Omental fat pad (tissue), 4 donors: ENCODE measurements around the gene UNC80. TPM values are rescaled to one million over a fixed set of nuclear protein-coding genes. Genes with fewer than 3 reads are reported as not detected.

Source experiments
- ATAC-seq: fragments of 150-250 bp; one replicate; pipeline ENCODE4 v1.9.1; 2016; ENCODE audit warnings: mild to moderate bottlenecking, moderate library complexity; ENCODE audit not compliant: low FRiP score
- DNase-seq: peaks from one replicate; pipeline ENCODE4 v3.0.0-alpha.2; 2019; ENCODE audit warnings: low spot score
- total RNA-seq, 4 donors: library from RNA; depleted of rRNA; stranded (reverse); fragments of >200 nt; gene quantifications; one replicate each; pipeline ENCODE4 v1.1.0, GENCODE V29; 2016
- TF ChIP-seq, protein P1 (sequence below), 3 donors: fragments of 450-650 bp; IDR thresholded peaks; one replicate each; pipeline ENCODE4 v1.5.1; 2016 to 2017; ENCODE audit warnings: antibody characterized with exemption in 3 of 3, mild to moderate bottlenecking in 3 of 3, moderate library complexity in 2 of 3

Gene UNC80
- total RNA-seq, 4 donors from 2014 or later, result not detected

DNA sequence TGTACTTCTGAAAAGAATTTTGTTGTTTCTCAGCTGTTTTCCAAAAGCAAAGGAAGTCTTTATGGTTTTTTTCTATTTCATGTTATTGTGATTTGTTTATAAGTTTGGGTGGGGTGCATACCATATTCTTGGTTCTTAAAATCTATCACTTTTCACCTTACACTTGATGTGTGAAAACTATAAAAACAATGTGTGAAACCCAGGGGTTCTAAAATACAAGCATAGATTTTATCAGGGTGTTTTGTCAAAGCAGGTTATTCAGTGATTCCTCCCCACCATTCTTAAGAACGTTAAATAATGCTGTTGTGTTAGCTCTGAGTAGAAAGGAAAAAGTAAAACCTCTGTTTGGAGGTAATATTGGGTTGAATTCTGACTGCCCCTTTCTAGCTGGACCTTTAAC lies 248.5 kb downstream of the UNC80 start:
- no peak for DNase-seq
- ATAC-seq, result no peak
- TF ChIP-seq, protein P1, sequence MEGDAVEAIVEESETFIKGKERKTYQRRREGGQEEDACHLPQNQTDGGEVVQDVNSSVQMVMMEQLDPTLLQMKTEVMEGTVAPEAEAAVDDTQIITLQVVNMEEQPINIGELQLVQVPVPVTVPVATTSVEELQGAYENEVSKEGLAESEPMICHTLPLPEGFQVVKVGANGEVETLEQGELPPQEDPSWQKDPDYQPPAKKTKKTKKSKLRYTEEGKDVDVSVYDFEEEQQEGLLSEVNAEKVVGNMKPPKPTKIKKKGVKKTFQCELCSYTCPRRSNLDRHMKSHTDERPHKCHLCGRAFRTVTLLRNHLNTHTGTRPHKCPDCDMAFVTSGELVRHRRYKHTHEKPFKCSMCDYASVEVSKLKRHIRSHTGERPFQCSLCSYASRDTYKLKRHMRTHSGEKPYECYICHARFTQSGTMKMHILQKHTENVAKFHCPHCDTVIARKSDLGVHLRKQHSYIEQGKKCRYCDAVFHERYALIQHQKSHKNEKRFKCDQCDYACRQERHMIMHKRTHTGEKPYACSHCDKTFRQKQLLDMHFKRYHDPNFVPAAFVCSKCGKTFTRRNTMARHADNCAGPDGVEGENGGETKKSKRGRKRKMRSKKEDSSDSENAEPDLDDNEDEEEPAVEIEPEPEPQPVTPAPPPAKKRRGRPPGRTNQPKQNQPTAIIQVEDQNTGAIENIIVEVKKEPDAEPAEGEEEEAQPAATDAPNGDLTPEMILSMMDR (IDR thresholded peaks at IDR 0.05), result no peak

DNA sequence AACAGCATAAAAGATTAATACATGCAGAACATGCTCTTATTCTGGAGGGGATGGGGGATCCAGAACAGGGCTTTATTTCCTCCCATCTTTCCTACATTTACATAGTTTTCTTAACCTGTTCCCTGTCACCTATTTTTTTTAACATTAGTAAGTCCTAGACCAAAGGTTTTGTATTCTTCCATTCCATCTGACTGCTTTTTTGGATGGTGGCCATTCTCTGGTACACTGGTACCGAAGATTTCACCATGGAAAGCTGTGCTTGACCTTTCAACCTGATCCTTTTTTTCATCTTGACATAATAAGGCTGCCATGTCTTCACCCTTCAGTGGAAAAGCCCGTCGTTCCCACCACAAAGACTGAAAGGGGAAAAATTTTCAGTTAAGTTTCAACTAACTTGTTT lies 251.2 kb downstream of the UNC80 start:
- DNase-seq (no peak), ATAC-seq (no peak)
- TF ChIP-seq, protein P1 (IDR thresholded peaks at IDR 0.05), result no peak

DNA sequence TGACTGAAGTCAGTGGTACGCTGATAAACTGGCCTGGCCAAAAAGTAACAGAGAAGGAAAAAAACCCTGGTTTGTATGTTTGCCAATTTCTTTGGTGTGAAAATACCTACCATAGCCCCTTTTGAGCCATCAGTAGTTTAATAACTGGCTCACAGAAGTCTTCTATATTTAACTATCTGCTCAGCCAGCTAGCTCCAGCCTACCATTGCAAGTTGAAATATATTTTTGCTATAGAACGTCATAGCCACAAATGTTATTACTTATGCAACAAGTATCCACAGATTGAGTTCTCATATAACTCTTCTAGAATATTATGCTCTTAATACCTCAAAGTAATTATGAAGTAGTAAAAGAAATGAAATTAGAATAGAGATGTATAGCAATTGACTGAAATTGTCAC lies 256.0 kb downstream of the UNC80 start:
- ATAC-seq, result no peak

DNA sequence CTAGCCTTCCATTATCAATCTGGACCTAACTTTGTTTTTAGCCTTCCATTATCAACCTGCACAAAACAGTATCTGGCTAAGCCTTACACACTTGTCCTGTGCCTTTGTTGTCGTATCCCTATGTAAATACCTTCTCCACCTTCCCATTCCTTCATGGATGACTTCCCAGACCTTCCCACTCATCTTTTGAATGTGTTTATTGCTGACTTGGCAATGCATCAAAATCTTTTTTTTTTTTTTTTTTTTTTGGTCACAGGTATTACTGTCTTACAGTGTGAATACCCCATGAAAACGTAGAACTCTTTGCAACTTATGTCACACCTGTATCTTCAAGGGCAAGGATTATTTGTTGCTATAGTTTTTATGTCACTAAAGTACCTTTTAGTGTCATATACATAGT lies 256.5 kb downstream of the UNC80 start:
- TF ChIP-seq, protein P1 (IDR thresholded peaks at IDR 0.05), result no peak
- ATAC-seq (no peak), DNase-seq (no peak)

More for the DNA sequence above, 256.0 kb downstream of the UNC80 start:
- TF ChIP-seq, protein P1 (IDR thresholded peaks at IDR 0.05), result no peak
- no peak for DNase-seq

DNA sequence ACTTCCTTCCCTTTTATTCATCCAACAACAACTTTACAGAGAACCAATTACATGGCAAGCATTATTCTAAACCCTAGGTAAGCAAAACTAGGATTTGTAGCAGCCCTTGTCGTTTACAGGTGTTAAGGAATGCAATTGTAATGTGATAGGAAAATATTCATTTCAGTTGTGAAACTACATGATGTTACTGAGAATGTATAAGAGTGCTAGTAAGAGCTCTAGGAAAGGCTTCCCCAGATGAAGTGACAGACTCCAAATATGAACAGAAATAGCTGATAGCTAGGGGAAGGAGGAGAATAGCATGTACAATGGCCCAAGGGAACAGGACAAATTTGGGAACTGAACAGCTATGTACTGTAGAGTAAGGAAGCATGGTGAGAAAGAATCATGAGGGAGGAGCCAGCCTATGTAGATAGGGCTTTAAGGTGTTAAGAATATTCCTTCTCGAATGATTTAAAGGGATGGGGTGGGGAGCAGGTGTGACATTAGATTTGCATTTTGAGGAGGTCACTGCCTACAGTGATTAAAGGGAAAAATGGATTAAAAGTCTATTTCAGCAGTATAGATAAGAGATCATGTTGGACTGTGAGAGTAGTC lies 262.6 kb downstream of the UNC80 start:
- ATAC-seq (no peak), DNase-seq (no peak)
- TF ChIP-seq, protein P1 (IDR thresholded peaks at IDR 0.05), result no peak

DNA sequence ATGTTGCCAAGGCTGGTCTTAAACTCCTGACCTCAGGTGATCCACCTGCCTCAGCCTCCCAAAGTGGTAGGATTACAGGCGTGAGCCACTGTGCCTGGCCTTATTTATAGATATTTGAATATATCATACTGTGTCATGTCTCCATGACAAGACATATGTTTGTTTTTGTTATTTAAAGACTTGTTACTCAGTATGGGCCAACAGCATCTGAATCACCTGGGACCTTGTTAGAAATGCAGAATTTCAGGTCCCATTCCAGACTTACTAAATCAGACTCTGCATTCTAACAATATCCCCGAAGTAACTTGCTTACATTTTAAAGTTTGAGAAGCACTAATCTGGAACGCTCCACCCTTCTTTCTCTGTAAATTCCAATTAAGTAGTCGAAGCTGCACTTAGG lies 264.0 kb downstream of the UNC80 start:
- TF ChIP-seq, protein P1 (IDR thresholded peaks at IDR 0.05), result no peak
- ATAC-seq, result no peak
- no peak for DNase-seq

DNA sequence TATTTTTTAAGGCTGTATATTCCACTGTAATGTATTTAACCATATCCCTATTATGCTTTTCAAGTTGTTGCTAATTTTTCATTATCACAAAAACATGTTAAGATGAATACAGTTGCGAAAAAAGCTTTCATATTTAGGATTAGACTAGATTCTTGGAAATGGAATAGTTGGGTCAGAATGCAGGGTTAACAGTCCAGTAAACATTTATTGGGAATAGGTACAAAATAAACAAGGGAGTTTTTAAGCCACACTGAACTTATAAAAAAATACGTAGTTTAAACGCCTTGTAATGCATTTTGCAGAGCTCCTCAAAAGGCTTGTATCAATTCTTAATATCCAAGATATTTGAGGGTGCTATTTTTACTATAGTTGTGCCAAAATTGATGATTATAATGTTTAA lies 266.4 kb downstream of the UNC80 start:
- TF ChIP-seq, protein P1 (IDR thresholded peaks at IDR 0.05), result no peak
- ATAC-seq (no peak), DNase-seq (no peak)
